Right renal pelvis (tissue), 4 donors: ENCODE results near the gene SGSM2. TPM values are rescaled to one million over a fixed set of nuclear protein-coding genes. Genes with fewer than 3 reads are reported as not detected.

Experiments used
- DNase-seq, 4 donors: peaks; one replicate each; pipeline ENCODE4 v3.0.0-alpha.2; 2013; ENCODE audit warnings: low read depth in 4 of 4, low spot score in 3 of 4, missing footprints in 1 of 4
- polyA plus RNA-seq, 4 donors: library from polyadenylated mRNA; unstranded; fragments of 120-200 nt; gene quantifications; one replicate each; pipeline ENCODE4 v1.2.1, GENCODE V29; 2013; ENCODE audit not compliant: insufficient read length in 4 of 4

Gene SGSM2
- polyA plus RNA-seq, 4 donors = 60.9 to 78.0 (median 68.4) TPM

- DNase-seq = no peak
Measured at GRCh38 chr17:2415081-2415480, 77.8 kb downstream of the SGSM2 start.

- peak in 2 of 4 donors; percentile 74 to 82 for DNase-seq
Measured at GRCh38 chr17:2416010-2416734, 78.9 kb downstream of the SGSM2 start.

GRCh38 chr17:2418572-2418971 is 81.3 kb downstream of the SGSM2 start:
- DNase-seq = no peak

- no peak for DNase-seq
Measured at GRCh38 chr17:2419486-2419885, 82.2 kb downstream of the SGSM2 start.

- DNase-seq = no peak
Measured at GRCh38 chr17:2420176-2420575, 82.9 kb downstream of the SGSM2 start.

- no peak for DNase-seq
Measured at GRCh38 chr17:2421315-2422147, 84.2 kb downstream of the SGSM2 start.

GRCh38 chr17:2423271-2423670 is 86.0 kb downstream of the SGSM2 start:
- DNase-seq = no peak

- no peak for DNase-seq
Measured at GRCh38 chr17:2427215-2427614, 89.9 kb downstream of the SGSM2 start.

GRCh38 chr17:2427910-2428309 is 90.6 kb downstream of the SGSM2 start:
- no peak for DNase-seq

Other genes starting within 250 kb of the SGSM2 start
- gene SMG6, start 33.7 kb upstream of the SGSM2 start, polyA plus RNA-seq = 10 to 100 TPM; 31.8 to 35.8 (median 33.1) TPM
- gene SRR, start 33.6 kb upstream of the SGSM2 start, polyA plus RNA-seq = 10 to 100 TPM; 19.3 to 27.3 (median 25.9) TPM
- gene TSR1, start 1.0 kb upstream of the SGSM2 start, polyA plus RNA-seq = 10 to 100 TPM; 33.3 to 36.9 (median 35.0) TPM
- gene MNT, start 63.6 kb downstream of the SGSM2 start, polyA plus RNA-seq = 10 to 100 TPM; 13.3 to 16.2 (median 14.0) TPM
- 10 to 100 TPM; 37.2 to 47.0 (median 42.1) TPM for gene METTL16, start 174.4 kb downstream of the SGSM2 start, polyA plus RNA-seq